Measurements from ENCODE around the gene SH2D4B.
"Not testable (repeated sequence)": the region's sequence is repeated elsewhere in the genome, so short reads cannot be mapped to it uniquely, and the experiment has no call there.

SH2D4B gene

GRCh38 chr10:80542652-80543318 lies 5.1 kb downstream of the SH2D4B start:
- Histone ChIP-seq H3K27ac (ENCODE audit: low read depth, low read length) (no peak overlapping the region), H3K4me3 (ENCODE audit: low read length) (no peak overlapping the region), H3K27me3 (ENCODE audit: control insufficient read depth, insufficient read depth, low read length) (no peaks in the 10 kb centered on the region), H3K4me1 (ENCODE audit: control insufficient read depth, insufficient read depth, low read length) (no peaks in the 10 kb centered on the region), H3K9ac (ENCODE audit: low read length) (no peak overlapping the region), H3K36me3 (ENCODE audit: control insufficient read depth, insufficient read depth, low read length) (no peaks in the 10 kb centered on the region)

GRCh38 chr10:80543319-80543672 lies 5.6 kb downstream of the SH2D4B start:
- not testable (repeated sequence) for H3K27me3 ChIP-seq (ENCODE audit: control insufficient read depth, insufficient read depth, low read length); H3K4me3 ChIP-seq (ENCODE audit: low read length); H3K27ac ChIP-seq (ENCODE audit: low read depth, low read length); H3K36me3 ChIP-seq (ENCODE audit: control insufficient read depth, insufficient read depth, low read length); H3K4me1 ChIP-seq (ENCODE audit: control insufficient read depth, insufficient read depth, low read length); H3K9ac ChIP-seq (ENCODE audit: low read length)

GRCh38 chr10:80544316-80544953 lies 6.7 kb downstream of the SH2D4B start:
- Histone ChIP-seq H3K27ac (ENCODE audit: low read depth, low read length) (no peak overlapping the region), H3K4me3 (ENCODE audit: low read length) (no peak overlapping the region), H3K4me1 (ENCODE audit: control insufficient read depth, insufficient read depth, low read length) (no peaks in the 10 kb centered on the region), H3K9ac (ENCODE audit: low read length) (no peak overlapping the region), H3K36me3 (ENCODE audit: control insufficient read depth, insufficient read depth, low read length) (no peaks in the 10 kb centered on the region), H3K27me3 (ENCODE audit: control insufficient read depth, insufficient read depth, low read length) (no peaks in the 10 kb centered on the region)

GRCh38 chr10:80545258-80545881 lies 7.7 kb downstream of the SH2D4B start:
- no peak overlapping the region for H3K9ac ChIP-seq (ENCODE audit: low read length)
- H3K27me3 ChIP-seq (ENCODE audit: control insufficient read depth, insufficient read depth, low read length): no peaks in the 10 kb centered on the region
- no peak overlapping the region for H3K4me3 ChIP-seq (ENCODE audit: low read length)
- H3K4me1 ChIP-seq (ENCODE audit: control insufficient read depth, insufficient read depth, low read length): no peaks in the 10 kb centered on the region
- H3K27ac ChIP-seq (ENCODE audit: low read depth, low read length): no peak overlapping the region
- no peaks in the 10 kb centered on the region for H3K36me3 ChIP-seq (ENCODE audit: control insufficient read depth, insufficient read depth, low read length)

DNA sequence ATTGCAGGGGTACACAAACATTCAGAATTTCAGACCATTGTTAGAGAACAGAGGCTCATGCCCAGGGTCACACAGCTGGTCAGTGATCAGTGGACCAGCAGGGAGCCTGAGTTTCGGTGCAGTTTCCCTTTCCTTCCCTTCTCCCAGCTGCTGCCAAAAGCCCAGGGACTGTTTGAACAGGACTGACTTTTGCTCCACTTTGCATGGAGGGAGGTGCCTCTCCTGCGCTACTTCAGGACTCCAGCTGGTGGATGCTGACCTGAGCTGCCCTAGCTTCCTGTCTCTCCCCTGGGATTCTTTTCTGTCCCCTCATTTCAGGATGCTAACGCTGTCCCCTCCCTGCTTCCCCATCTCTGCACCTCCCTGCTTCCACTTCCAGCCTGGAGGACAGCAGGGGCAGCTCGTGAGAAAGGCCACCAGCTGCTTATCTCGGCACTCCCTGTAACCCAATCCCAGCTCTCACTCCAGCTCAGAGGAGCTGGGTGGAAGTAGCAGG lies 14.5 kb downstream of the SH2D4B start:
- H3K36me3 ChIP-seq (ENCODE audit: control insufficient read depth, insufficient read depth, low read length): no peaks in the 10 kb centered on the region
- H3K27ac ChIP-seq (ENCODE audit: low read depth, low read length): no peak overlapping the region

GRCh38 chr10:80553436-80553835 lies 15.7 kb downstream of the SH2D4B start:
- no peaks in the 10 kb centered on the region for H3K27me3 ChIP-seq (ENCODE audit: control insufficient read depth, insufficient read depth, low read length)
- H3K27ac ChIP-seq (ENCODE audit: low read depth, low read length): no peak overlapping the region
- H3K36me3 ChIP-seq (ENCODE audit: control insufficient read depth, insufficient read depth, low read length): no peaks in the 10 kb centered on the region
- no peaks in the 10 kb centered on the region for H3K4me1 ChIP-seq (ENCODE audit: control insufficient read depth, insufficient read depth, low read length)
- no peak overlapping the region for H3K9ac ChIP-seq (ENCODE audit: low read length)
- H3K4me3 ChIP-seq (ENCODE audit: low read length): no peak overlapping the region

More for the DNA sequence above, 14.5 kb downstream of the SH2D4B start:
- Histone ChIP-seq H3K9ac (ENCODE audit: low read length) (no peak overlapping the region), H3K27me3 (ENCODE audit: control insufficient read depth, insufficient read depth, low read length) (no peaks in the 10 kb centered on the region), H3K4me1 (ENCODE audit: control insufficient read depth, insufficient read depth, low read length) (no peaks in the 10 kb centered on the region), H3K4me3 (ENCODE audit: low read length) (no peak overlapping the region)

DNA sequence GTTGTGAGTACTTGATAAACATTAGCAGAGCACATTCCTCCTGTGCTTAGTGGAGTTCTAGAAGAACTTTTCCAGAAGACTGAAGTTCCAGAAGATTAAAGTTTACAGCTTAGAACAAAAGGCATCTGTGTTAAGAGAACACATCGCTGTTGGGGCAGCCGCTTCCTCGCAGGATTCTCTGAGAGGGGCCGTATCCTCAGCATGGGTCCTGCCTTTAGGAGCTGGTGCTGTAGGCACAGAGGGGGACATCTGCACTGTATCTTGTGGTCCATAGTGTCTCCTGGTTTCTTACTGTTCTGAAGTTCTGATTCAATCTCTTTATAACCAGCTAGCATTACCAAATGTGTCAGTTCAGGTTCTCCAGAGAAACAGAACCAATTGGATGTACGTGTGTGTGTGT lies 16.3 kb downstream of the SH2D4B start:
- H3K27me3 ChIP-seq (ENCODE audit: control insufficient read depth, insufficient read depth, low read length): no peaks in the 10 kb centered on the region
- no peak overlapping the region for H3K27ac ChIP-seq (ENCODE audit: low read depth, low read length)
- H3K9ac ChIP-seq (ENCODE audit: low read length): no peak overlapping the region
- no peak overlapping the region for H3K4me3 ChIP-seq (ENCODE audit: low read length)
- H3K36me3 ChIP-seq (ENCODE audit: control insufficient read depth, insufficient read depth, low read length): no peaks in the 10 kb centered on the region
- H3K4me1 ChIP-seq (ENCODE audit: control insufficient read depth, insufficient read depth, low read length): no peaks in the 10 kb centered on the region

GRCh38 chr10:80555415-80555814 lies 17.7 kb downstream of the SH2D4B start:
- no peaks in the 10 kb centered on the region for H3K27me3 ChIP-seq (ENCODE audit: control insufficient read depth, insufficient read depth, low read length)
- H3K4me1 ChIP-seq (ENCODE audit: control insufficient read depth, insufficient read depth, low read length): no peaks in the 10 kb centered on the region
- no peaks in the 10 kb centered on the region for H3K36me3 ChIP-seq (ENCODE audit: control insufficient read depth, insufficient read depth, low read length)
- H3K4me3 ChIP-seq (ENCODE audit: low read length): no peak overlapping the region
- H3K9ac ChIP-seq (ENCODE audit: low read length): no peak overlapping the region
- no peak overlapping the region for H3K27ac ChIP-seq (ENCODE audit: low read depth, low read length)

DNA sequence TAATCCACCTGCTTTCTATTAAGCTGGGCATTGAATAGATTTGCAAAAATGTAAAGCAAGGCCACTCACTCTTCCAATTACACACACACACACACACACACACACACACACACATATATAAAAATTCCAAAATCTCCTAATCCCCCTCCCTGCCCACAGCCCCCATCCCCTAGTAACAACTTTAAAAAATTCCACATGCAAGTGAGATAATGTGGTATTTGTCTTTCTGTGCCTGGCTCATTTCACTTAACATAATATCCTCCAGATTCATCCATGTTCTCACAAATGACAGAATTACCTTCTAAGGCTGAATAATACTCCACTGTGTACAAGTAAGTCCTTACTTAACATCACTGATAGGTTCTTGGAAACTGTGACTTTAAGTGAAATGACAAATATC lies 24.2 kb downstream of the SH2D4B start:
- Histone ChIP-seq H3K9ac (ENCODE audit: low read length) (no peak overlapping the region), H3K4me1 (ENCODE audit: control insufficient read depth, insufficient read depth, low read length) (no peaks in the 10 kb centered on the region), H3K27me3 (ENCODE audit: control insufficient read depth, insufficient read depth, low read length) (no peaks in the 10 kb centered on the region), H3K4me3 (ENCODE audit: low read length) (no peak overlapping the region), H3K27ac (ENCODE audit: low read depth, low read length) (no peak overlapping the region), H3K36me3 (ENCODE audit: control insufficient read depth, insufficient read depth, low read length) (no peaks in the 10 kb centered on the region)

- Histone ChIP-seq H3K27me3 (ENCODE audit: control insufficient read depth, insufficient read depth, low read length) (no peaks in the 10 kb centered on the region), H3K27ac (ENCODE audit: low read depth, low read length) (no peak overlapping the region), H3K4me1 (ENCODE audit: control insufficient read depth, insufficient read depth, low read length) (no peaks in the 10 kb centered on the region), H3K36me3 (ENCODE audit: control insufficient read depth, insufficient read depth, low read length) (no peaks in the 10 kb centered on the region), H3K4me3 (ENCODE audit: low read length) (no peak overlapping the region), H3K9ac (ENCODE audit: low read length) (no peak overlapping the region)
Observed at GRCh38 chr10:80567292-80567691, 29.6 kb downstream of the SH2D4B start.

DNA sequence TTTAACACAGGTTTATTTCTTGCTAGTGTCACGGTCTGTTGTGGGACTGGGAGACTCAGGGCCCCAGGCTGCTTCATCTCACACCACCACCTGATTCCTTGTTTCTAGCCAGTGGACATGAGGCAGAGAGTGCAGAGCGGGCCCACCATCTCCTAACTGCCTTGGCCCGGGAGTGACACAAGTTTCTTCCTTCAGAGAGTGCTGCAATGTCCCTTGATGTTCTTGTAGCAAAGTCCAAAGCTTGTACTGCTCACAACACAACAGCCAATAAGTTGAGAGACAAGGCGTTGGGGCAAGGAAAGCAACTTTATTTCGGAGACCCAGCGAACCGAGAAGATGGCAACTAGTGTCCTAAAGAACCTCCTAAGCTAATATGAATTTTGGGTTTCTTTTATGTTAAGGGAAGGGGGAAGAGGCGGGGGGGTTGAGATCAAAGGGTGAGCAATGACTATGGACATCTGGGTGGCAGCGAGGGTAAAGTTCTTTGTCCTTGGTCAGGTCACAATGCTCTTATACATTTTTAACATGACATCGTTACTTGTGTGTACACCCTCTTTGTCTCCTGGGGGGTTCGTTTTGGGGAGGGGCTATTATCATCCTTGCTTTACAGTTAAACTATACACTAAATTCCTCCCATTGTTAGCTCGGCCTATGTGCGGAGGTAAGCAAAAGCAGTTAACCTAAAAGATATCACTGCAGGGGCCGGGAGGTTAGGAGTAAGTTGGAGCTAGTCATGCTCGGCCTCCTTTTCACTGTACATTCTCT lies 31.6 kb downstream of the SH2D4B start:
- H3K27me3 ChIP-seq (ENCODE audit: control insufficient read depth, insufficient read depth, low read length): no peaks in the 10 kb centered on the region
- no peak overlapping the region for H3K9ac ChIP-seq (ENCODE audit: low read length)
- H3K4me3 ChIP-seq (ENCODE audit: low read length): no peak overlapping the region

DNA sequence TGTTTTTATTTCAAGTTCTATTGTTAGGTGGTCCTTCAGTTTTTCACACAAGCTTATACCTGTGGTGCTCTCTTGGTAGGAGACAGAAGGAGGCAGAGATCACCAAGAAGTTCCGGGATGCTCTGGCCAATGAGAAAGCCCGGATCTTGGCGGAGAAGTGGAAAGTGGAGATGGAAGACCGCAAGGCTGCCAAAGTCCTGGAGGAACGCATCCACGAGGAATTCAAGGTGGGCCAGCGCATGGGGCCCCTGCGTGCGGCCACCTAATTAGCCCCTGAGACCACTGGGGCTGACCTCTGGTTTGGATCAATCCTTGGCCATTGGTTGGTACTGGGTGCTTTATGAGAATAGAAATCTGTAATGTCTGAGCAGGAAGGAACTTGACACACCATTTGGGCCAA lies 33.6 kb downstream of the SH2D4B start:
- Histone ChIP-seq H3K9ac (ENCODE audit: low read length) (no peak overlapping the region), H3K4me1 (ENCODE audit: control insufficient read depth, insufficient read depth, low read length) (no peaks in the 10 kb centered on the region), H3K27ac (ENCODE audit: low read depth, low read length) (no peak overlapping the region), H3K27me3 (ENCODE audit: control insufficient read depth, insufficient read depth, low read length) (no peaks in the 10 kb centered on the region), H3K4me3 (ENCODE audit: low read length) (no peak overlapping the region), H3K36me3 (ENCODE audit: control insufficient read depth, insufficient read depth, low read length) (no peaks in the 10 kb centered on the region)

More for the DNA sequence above, 31.6 kb downstream of the SH2D4B start:
- no peaks in the 10 kb centered on the region for H3K36me3 ChIP-seq (ENCODE audit: control insufficient read depth, insufficient read depth, low read length)
- no peaks in the 10 kb centered on the region for H3K4me1 ChIP-seq (ENCODE audit: control insufficient read depth, insufficient read depth, low read length)
- H3K27ac ChIP-seq (ENCODE audit: low read depth, low read length): no peak overlapping the region
